ENCODE results near the gene PIPOX.

DNA sequence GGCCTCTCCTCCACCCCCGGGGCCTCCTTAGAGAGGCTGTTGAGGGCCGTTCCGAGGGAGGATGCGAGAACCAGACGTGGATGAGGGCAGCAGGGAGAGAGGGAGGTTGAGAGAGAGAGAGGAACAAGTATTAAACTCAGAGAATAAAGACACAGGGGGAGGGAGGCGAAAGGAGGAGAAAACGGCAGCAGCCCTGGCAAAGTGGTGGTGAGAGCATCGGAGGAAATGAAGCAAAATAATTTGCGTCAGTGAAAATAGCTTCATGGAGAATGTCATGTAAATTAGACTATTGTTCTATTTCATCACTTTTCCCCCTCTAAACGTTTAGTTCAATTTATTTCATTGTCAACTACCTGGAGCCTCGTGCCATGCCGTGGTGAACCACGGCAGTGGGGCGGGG, 38.0 kb downstream of the PIPOX start:
- TF ChIP-seq, protein P1, sequence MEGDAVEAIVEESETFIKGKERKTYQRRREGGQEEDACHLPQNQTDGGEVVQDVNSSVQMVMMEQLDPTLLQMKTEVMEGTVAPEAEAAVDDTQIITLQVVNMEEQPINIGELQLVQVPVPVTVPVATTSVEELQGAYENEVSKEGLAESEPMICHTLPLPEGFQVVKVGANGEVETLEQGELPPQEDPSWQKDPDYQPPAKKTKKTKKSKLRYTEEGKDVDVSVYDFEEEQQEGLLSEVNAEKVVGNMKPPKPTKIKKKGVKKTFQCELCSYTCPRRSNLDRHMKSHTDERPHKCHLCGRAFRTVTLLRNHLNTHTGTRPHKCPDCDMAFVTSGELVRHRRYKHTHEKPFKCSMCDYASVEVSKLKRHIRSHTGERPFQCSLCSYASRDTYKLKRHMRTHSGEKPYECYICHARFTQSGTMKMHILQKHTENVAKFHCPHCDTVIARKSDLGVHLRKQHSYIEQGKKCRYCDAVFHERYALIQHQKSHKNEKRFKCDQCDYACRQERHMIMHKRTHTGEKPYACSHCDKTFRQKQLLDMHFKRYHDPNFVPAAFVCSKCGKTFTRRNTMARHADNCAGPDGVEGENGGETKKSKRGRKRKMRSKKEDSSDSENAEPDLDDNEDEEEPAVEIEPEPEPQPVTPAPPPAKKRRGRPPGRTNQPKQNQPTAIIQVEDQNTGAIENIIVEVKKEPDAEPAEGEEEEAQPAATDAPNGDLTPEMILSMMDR (IDR thresholded peaks at IDR 0.05) = no peak
- TF ChIP-seq POLR2A (IDR thresholded peaks at IDR 0.05) = no peak
